GM12878 (cell line): ENCODE measurements around the gene NFASC. TPM values are rescaled to one million over a fixed set of nuclear protein-coding genes. Genes with fewer than 3 reads are reported as not detected.

Experiments
- ATAC-seq: fragments of 200-7000 bp; cut with Tn5 transposase; 3 replicates; pipeline ENCODE4 v1.9.1; 2020; ENCODE audit warnings: mild to moderate bottlenecking, moderate library complexity
- BruUV-seq: library from RNA; stranded (reverse); fragments of 400-500 nt; replicated peaks from 2 replicates; lab custom pipeline; 2021; lab: Mats Ljungman, UMichigan
- CTCF ChIA-PET: fragments of 300-600 bp; sonication (Branson Sonifier 250); formaldehyde crosslinking; extraction: SDS; loops from one replicate; lab custom pipeline; 2021; ENCODE audit warnings: inconsistent platforms; lab: Yijun Ruan, JAX
- POLR2A ChIA-PET: fragments of 350-600 bp; formaldehyde crosslinking; extraction: SDS; loops from one replicate; lab custom pipeline; 2021; ENCODE audit warnings: inconsistent platforms; lab: Charles Lee
- RAD21 ChIA-PET: fragments of 300-600 bp; sonication (Branson Sonifier 250); formaldehyde crosslinking; loops from one replicate; lab custom pipeline; 2023; ENCODE audit warnings: antibody characterized with exemption; ENCODE audit not compliant: unreplicated experiment; lab: Charles Lee
- SMC1A ChIA-PET: fragments of 300-600 bp; sonication (Branson Sonifier 250); formaldehyde crosslinking; loops from one replicate; lab custom pipeline; 2023; ENCODE audit not compliant: unreplicated experiment, uncharacterized antibody; lab: Charles Lee
- DNase-seq: peaks from one replicate; pipeline ENCODE4 v3.0.0-alpha.2; 2011; ENCODE audit warnings: low read depth, low spot score
- FAIRE-seq: peaks from 3 replicates; lab custom pipeline; 2011; peaks lifted over from hg19 to GRCh38; lab: Jason Lieb, UNC
- H2AFZ ChIP-seq: 2 replicates; pipeline ENCODE4 v1.6.0; 2011; ENCODE audit warnings: low read depth, low read length, control low read depth; ENCODE audit not compliant: control insufficient read depth
- H3K27ac ChIP-seq: 2 replicates; pipeline ENCODE4 v1.5.1; 2011; ENCODE audit warnings: control low read depth; ENCODE audit not compliant: control insufficient read depth, insufficient read depth
- H3K27me3 ChIP-seq, 2 experiments: replicated peaks in 1 of 2; 2 replicates each; pipeline versions ENCODE4 v1.6.0 to v1.6.1; 2011; ENCODE audit warnings: low read length in 1 of 2; ENCODE audit not compliant: control insufficient read depth in 2 of 2, insufficient read depth in 2 of 2
- H3K36me3 ChIP-seq, 2 experiments: 2 replicates each; pipeline ENCODE4 v1.5.1; 2011; ENCODE audit warnings: low read length in 1 of 2; ENCODE audit not compliant: control insufficient read depth in 2 of 2, insufficient read depth in 2 of 2
- H3K4me1 ChIP-seq: 2 replicates; pipeline ENCODE4 v1.6.1; 2011; ENCODE audit warnings: mild to moderate bottlenecking, low read length, moderate library complexity, mixed read lengths; ENCODE audit not compliant: control insufficient read depth, insufficient read depth
- H3K4me2 ChIP-seq: 2 replicates; pipeline ENCODE4 v1.6.0; 2011; ENCODE audit warnings: control low read depth; ENCODE audit not compliant: control insufficient read depth, insufficient read depth
- H3K4me3 ChIP-seq: fragments of 200-600 bp; sonication (generic); 2 replicates; pipeline ENCODE4 v1.5.1; 2016
- H3K79me2 ChIP-seq: 2 replicates; pipeline ENCODE4 v1.6.0; 2011; ENCODE audit warnings: low read length; ENCODE audit not compliant: control insufficient read depth, insufficient read depth
- H3K9ac ChIP-seq: 2 replicates; pipeline ENCODE4 v1.8.0; 2011; ENCODE audit warnings: low read length, control low read depth, mixed read lengths; ENCODE audit not compliant: control insufficient read depth, insufficient read depth
- H3K9me3 ChIP-seq: replicated peaks from 3 replicates; pipeline ENCODE4 v1.5.1; 2011; ENCODE audit warnings: mild to moderate bottlenecking, low read length; ENCODE audit not compliant: control insufficient read depth, insufficient read depth
- H4K20me1 ChIP-seq: 2 replicates; pipeline ENCODE4 v1.6.0; 2011; ENCODE audit not compliant: control insufficient read depth, insufficient read depth
- BMI1 ChIP-seq: fragments of 450-650 bp; IDR thresholded peaks from 2 replicates; pipeline ENCODE4 v1.6.1; 2016; ENCODE audit warnings: mild to moderate bottlenecking, moderate library complexity, borderline replicate concordance
- CREB1 ChIP-seq: IDR thresholded peaks from 2 replicates; pipeline ENCODE4 v1.6.1; 2012; ENCODE audit warnings: low read depth, mild to moderate bottlenecking, inconsistent platforms
- ELK1 ChIP-seq: IDR thresholded peaks from 2 replicates; pipeline ENCODE4 v1.6.1; 2012; ENCODE audit warnings: low read depth, low read length, improper control_type of control experiment
- NFYB ChIP-seq: IDR thresholded peaks from 2 replicates; pipeline ENCODE4 v1.6.1; 2011; ENCODE audit warnings: low read depth, mild to moderate bottlenecking, low read length, improper control_type of control experiment, moderate library complexity; ENCODE audit not compliant: insufficient read depth
- NKRF ChIP-seq: fragments of 450-650 bp; conservative IDR thresholded peaks from 2 replicates; pipeline ENCODE4 v1.6.1; 2017; ENCODE audit warnings: mild to moderate bottlenecking, moderate library complexity
- RCOR1 ChIP-seq: conservative IDR thresholded peaks from 2 replicates; pipeline ENCODE4 v1.6.1; 2012; ENCODE audit warnings: low read depth, low read length, improper control_type of control experiment
- WGBS: methylation state at CpG from one replicate; pipeline ENCODE4 v1.1.6; 2016; ENCODE audit warnings: low lambda C conversion rate; ENCODE audit not compliant: insufficient replicate concordance, insufficient coverage; ENCODE audit errors: missing lambda C conversion rate; 5-methylcytosine and 5-hydroxymethylcytosine counted together
- in situ Hi-C: fragments of 300-500 bp; cut with MboI; formaldehyde crosslinking; loops from 9 replicates; pipeline ENCODE4 v1.14.3; 2018; ENCODE audit warnings: mixed read lengths
- intact Hi-C: fragments of 100-400 bp; cut with micrococcal nuclease; formaldehyde crosslinking; loops from one replicate; pipeline ENCODE4 v1.14.2; 2022; ENCODE audit not compliant: unreplicated experiment
- polyA plus RNA-seq, 11 experiments: library from polyadenylated mRNA; depleted of rRNA in 4 of 11; unstranded in 6 of 11; stranded (reverse) in 5 of 11; fragments of >200 nt; fragmentation: Nextera tagmentation in 4 of 11; fragmentation: Illumina TruSeq in 1 of 11; extraction: Ambion mirVana in 4 of 11; extraction: Trizol in 1 of 11; gene quantifications; 1 replicate in 1 of 11; 2 replicates in 10 of 11; pipeline versions ENCODE4 v1.2.1 to v1.2.3, GENCODE V29; 2011 to 2016; ENCODE audit warnings: inconsistent platforms in 2 of 11, missing spikeins in 2 of 11, low read depth in 1 of 11
- total RNA-seq, 4 experiments: library from RNA; depleted of rRNA in 3 of 4; stranded (reverse); fragments of >200 nt in 3 of 4; fragmentation: Illumina TruSeq in 1 of 4; extraction: Trizol in 1 of 4; gene quantifications; 2 replicates each; pipeline versions ENCODE4 v1.2.1 to v1.2.3, GENCODE V29; 2013 to 2021

Gene NFASC
- total and polyA plus RNA-seq, 10 of the 15 experiments (the other 5 are each of a cell fraction or from before 2014, with no cell fraction given): 0.04 to 0.31 (median 0.12) TPM; not detected in 4

GRCh38 chr1:205001162-205001561 is 130.5 kb downstream of the NFASC start:
- H4K20me1 ChIP-seq: no peaks in the 10 kb centered on the region
- ChIA-PET SMC1A (no interaction called here), POLR2A (no interaction called here), CTCF (no interaction called here), RAD21 (no interaction called here)
- DNase-seq (no peak), ATAC-seq (no peak), FAIRE-seq (no peak)
- H3K36me3 ChIP-seq: no peaks in the 10 kb centered on the region
- TF ChIP-seq BMI1: no peak
- no peak for TF ChIP-seq NFYB
- no peak for TF ChIP-seq ELK1
- TF ChIP-seq CREB1: no peak
- no peak for TF ChIP-seq NKRF
- no peak for TF ChIP-seq RCOR1
- H3K27me3 ChIP-seq: peaks cover 2% of the 10 kb centered on the region in 2 experiments; a peak in 3 of 4 replicates
- 46% methylated on average over 14 of the region's 14 CpGs for WGBS
- H3K79me2 ChIP-seq: no peaks in the 10 kb centered on the region
- no peaks in the 10 kb centered on the region for H3K9me3 ChIP-seq
- in situ Hi-C loops (no loop called here), intact Hi-C loops (no loop called here)
- H3K4me2 ChIP-seq: no peak overlapping the region
- no peak overlapping the region for H2AFZ ChIP-seq
- no TSS peak for BruUV-seq
- no peak overlapping the region for H3K4me3 ChIP-seq
- H3K9ac ChIP-seq: no peak overlapping the region
- no peaks in the 10 kb centered on the region for H3K4me1 ChIP-seq
- H3K27ac ChIP-seq: no peak overlapping the region
